GM12891 (cell line): ENCODE measurements around the gene IQCF5.

Experiments used
- DNase-seq: peaks from one replicate; pipeline ENCODE4 v3.0.0; 2011; ENCODE audit warnings: low spot score; ENCODE audit not compliant: insufficient read length
- FAIRE-seq: peaks from 2 replicates; lab custom pipeline; 2011; peaks lifted over from hg19 to GRCh38; lab: Jason Lieb, UNC
- PAX5 ChIP-seq: IDR thresholded peaks from 2 replicates; pipeline ENCODE4 v1.6.1; 2011; ENCODE audit warnings: low read length, moderate library complexity, mild to moderate bottlenecking; ENCODE audit not compliant: insufficient read depth, severe bottlenecking
- POLR2A ChIP-seq: IDR thresholded peaks from 2 replicates; pipeline ENCODE4 v1.6.1; 2011; ENCODE audit warnings: low read depth, low read length, control low read depth
- POLR2AphosphoS5 ChIP-seq: IDR thresholded peaks from 2 replicates; pipeline ENCODE4 v1.6.1; 2011; ENCODE audit warnings: low read depth, low read length, control low read depth
- POU2F2 ChIP-seq: IDR thresholded peaks from 2 replicates; pipeline ENCODE4 v1.6.1; 2011; ENCODE audit warnings: low read depth, mild to moderate bottlenecking, control low read depth, low read length, moderate library complexity
- SPI1 ChIP-seq: IDR thresholded peaks from 2 replicates; pipeline ENCODE4 v1.6.1; 2011; ENCODE audit warnings: low read depth, low read length, control low read depth
- TAF1 ChIP-seq: IDR thresholded peaks from 2 replicates; pipeline ENCODE4 v1.6.1; 2011; ENCODE audit warnings: low read depth, low read length, control low read depth

Gene IQCF5

GRCh38 chr3:51894391-51894790 is 19.0 kb upstream of the IQCF5 start:
- TF ChIP-seq POU2F2 (no peak), PAX5 (no peak), TAF1 (no peak), POLR2AphosphoS5 (no peak), POLR2A (no peak), SPI1 (no peak)
- no peak for DNase-seq
- no peak for FAIRE-seq

- DNase-seq (no peak), FAIRE-seq (no peak)
- no peak for TF ChIP-seq TAF1
- TF ChIP-seq PAX5 = no peak
- no peak for TF ChIP-seq POLR2A
- TF ChIP-seq POLR2AphosphoS5 = no peak
- TF ChIP-seq POU2F2 = no peak
- no peak for TF ChIP-seq SPI1
Measured at GRCh38 chr3:51891242-51892039, 16.0 kb upstream of the IQCF5 start.

GRCh38 chr3:51888463-51889105 is 13.2 kb upstream of the IQCF5 start:
- TF ChIP-seq POLR2AphosphoS5 (no peak), TAF1 (no peak), SPI1 (no peak), PAX5 (no peak), POLR2A (no peak), POU2F2 (no peak)
- DNase-seq = no peak
- no peak for FAIRE-seq

GRCh38 chr3:51887620-51888019 is 12.2 kb upstream of the IQCF5 start:
- no peak for DNase-seq
- TF ChIP-seq POU2F2 (no peak), POLR2A (no peak), SPI1 (no peak), POLR2AphosphoS5 (no peak), TAF1 (no peak), PAX5 (no peak)
- FAIRE-seq = no peak

- no peak for DNase-seq
Measured at GRCh38 chr3:51886447-51886846, 11.0 kb upstream of the IQCF5 start.

GRCh38 chr3:51879937-51880336 is 4.5 kb upstream of the IQCF5 start:
- no peak for DNase-seq
- FAIRE-seq = no peak
- TF ChIP-seq POU2F2 = no peak
- no peak for TF ChIP-seq TAF1
- TF ChIP-seq SPI1 = no peak
- TF ChIP-seq POLR2A = no peak
- no peak for TF ChIP-seq POLR2AphosphoS5
- TF ChIP-seq PAX5 = no peak

More at GRCh38 chr3:51886447-51886846, 11.0 kb upstream of the IQCF5 start:
- no peak for FAIRE-seq
- TF ChIP-seq POLR2AphosphoS5 (no peak), POLR2A (no peak), SPI1 (no peak), PAX5 (no peak), TAF1 (no peak), POU2F2 (no peak)

- no peak for TF ChIP-seq POU2F2
- no peak for TF ChIP-seq PAX5
- TF ChIP-seq TAF1 = no peak
- no peak for TF ChIP-seq POLR2AphosphoS5
- no peak for TF ChIP-seq POLR2A
- no peak for TF ChIP-seq SPI1
- DNase-seq = no peak
- no peak for FAIRE-seq
Measured at GRCh38 chr3:51876186-51876585, 785 bp upstream of the IQCF5 start.

GRCh38 chr3:51874889-51875288 is 512 bp downstream of the IQCF5 start:
- TF ChIP-seq POLR2A = no peak
- TF ChIP-seq SPI1 = no peak
- no peak for TF ChIP-seq TAF1
- TF ChIP-seq PAX5 = no peak
- no peak for TF ChIP-seq POLR2AphosphoS5
- no peak for TF ChIP-seq POU2F2
- FAIRE-seq (no peak), DNase-seq (no peak)

GRCh38 chr3:51874411-51874810 is 990 bp downstream of the IQCF5 start:
- no peak for TF ChIP-seq TAF1
- TF ChIP-seq POU2F2 = no peak
- no peak for TF ChIP-seq POLR2A
- no peak for TF ChIP-seq PAX5
- no peak for TF ChIP-seq POLR2AphosphoS5
- no peak for TF ChIP-seq SPI1
- no peak for FAIRE-seq

GRCh38 chr3:51873876-51874275 is 1.5 kb downstream of the IQCF5 start:
- DNase-seq (no peak), FAIRE-seq (no peak)
- TF ChIP-seq SPI1 = no peak
- no peak for TF ChIP-seq TAF1
- TF ChIP-seq PAX5 = no peak
- no peak for TF ChIP-seq POLR2A
- no peak for TF ChIP-seq POLR2AphosphoS5
- TF ChIP-seq POU2F2 = no peak

More at GRCh38 chr3:51874411-51874810, 990 bp downstream of the IQCF5 start:
- no peak for DNase-seq
